WTC11 (cell line): ENCODE measurements around the gene GJA10. TPM values are rescaled to one million over a fixed set of nuclear protein-coding genes. Genes with fewer than 3 reads are reported as not detected.

ENCODE experiments used
- ATAC-seq: fragments of 200-7000 bp; cut with Tn5 transposase; 2 replicates; pipeline ENCODE4 v1.10.0; 2021; ENCODE audit warnings: mild to moderate bottlenecking, moderate library complexity
- CTCF ChIA-PET: fragments of 300-600 bp; sonication (Branson Sonifier 250); formaldehyde crosslinking; loops from one replicate; lab custom pipeline; 2021; ENCODE audit warnings: antibody characterized with exemption; lab: Charles Lee
- POLR2A ChIA-PET: fragments of 350-600 bp; sonication (Branson Sonifier 250); formaldehyde crosslinking; loops from one replicate; lab custom pipeline; 2021; ENCODE audit warnings: antibody characterized with exemption; lab: Charles Lee
- DNase-seq: peaks from one replicate; pipeline ENCODE4 v3.0.0; 2021; ENCODE audit warnings: low spot score
- H3K27ac Mint-ChIP-seq: 2 replicates; pipeline ENCODE4 v1.8.0; 2021; ENCODE audit warnings: mixed read lengths
- H3K27me3 Mint-ChIP-seq: 2 replicates; pipeline ENCODE4 v1.8.0; 2021; ENCODE audit warnings: low read depth, mild to moderate bottlenecking, moderate library complexity, mixed read lengths
- H3K36me3 Mint-ChIP-seq: 2 replicates; pipeline ENCODE4 v1.8.0; 2021; ENCODE audit warnings: mixed read lengths
- H3K4me1 Mint-ChIP-seq: 2 replicates; pipeline ENCODE4 v1.8.0; 2022; ENCODE audit warnings: mixed read lengths
- H3K4me3 Mint-ChIP-seq: 2 replicates; pipeline ENCODE4 v1.8.0; 2021; ENCODE audit warnings: mild to moderate bottlenecking, moderate library complexity, mixed read lengths
- H3K9me3 Mint-ChIP-seq: 2 replicates; pipeline ENCODE4 v1.8.0; 2021; ENCODE audit warnings: mixed read lengths
- AFF4 ChIP-seq: sonication (generic); formaldehyde crosslinking; IDR thresholded peaks from 2 replicates; pipeline ENCODE4 v1.8.1; 2023; ENCODE audit warnings: mild to moderate bottlenecking, missing genetic modification reagents, borderline replicate concordance
- CBFB ChIP-seq: sonication (generic); formaldehyde crosslinking; IDR thresholded peaks from 2 replicates; pipeline ENCODE4 v1.8.1; 2022; ENCODE audit warnings: mild to moderate bottlenecking, low read depth, missing genetic modification reagents
- CREM ChIP-seq: sonication (generic); formaldehyde crosslinking; IDR thresholded peaks from 2 replicates; pipeline ENCODE4 v1.8.1; 2022; ENCODE audit warnings: mild to moderate bottlenecking, missing genetic modification reagents, moderate library complexity
- FOXJ3 ChIP-seq: sonication (generic); formaldehyde crosslinking; IDR thresholded peaks from 2 replicates; pipeline ENCODE4 v1.9.0; 2021; ENCODE audit warnings: missing genetic modification reagents, mild to moderate bottlenecking, borderline replicate concordance
- GTF2I ChIP-seq: fragments of 250-450 bp; sonication (Bioruptor Pico); conservative IDR thresholded peaks from 2 replicates; pipeline ENCODE4 v1.4.0; 2021; ENCODE audit warnings: mild to moderate bottlenecking
- NFATC4 ChIP-seq: fragments of 250-450 bp; sonication (Bioruptor Pico); IDR thresholded peaks from 2 replicates; pipeline ENCODE4 v1.9.0; 2021; ENCODE audit warnings: mild to moderate bottlenecking
- RORB ChIP-seq: fragments of 250-450 bp; sonication (Bioruptor Pico); IDR thresholded peaks from 2 replicates; pipeline ENCODE4 v1.9.0; 2021; ENCODE audit warnings: mild to moderate bottlenecking
- SOX15 ChIP-seq: fragments of 250-450 bp; sonication (Bioruptor Pico); IDR thresholded peaks from 2 replicates; pipeline ENCODE4 v1.9.0; 2021; ENCODE audit warnings: mild to moderate bottlenecking
- STAT6 ChIP-seq: sonication (generic); formaldehyde crosslinking; conservative IDR thresholded peaks from 2 replicates; pipeline ENCODE4 v1.8.1; 2023; ENCODE audit warnings: mild to moderate bottlenecking, low read depth, missing genetic modification reagents, moderate library complexity
- TEAD4 ChIP-seq: sonication (generic); formaldehyde crosslinking; IDR thresholded peaks from 2 replicates; pipeline ENCODE4 v1.8.0; 2022; ENCODE audit warnings: mild to moderate bottlenecking, missing genetic modification reagents
- USF2 ChIP-seq: sonication (generic); formaldehyde crosslinking; IDR thresholded peaks from 2 replicates; pipeline ENCODE4 v1.8.1; 2023; ENCODE audit warnings: mild to moderate bottlenecking, missing genetic modification reagents, moderate library complexity
- ZBTB21 ChIP-seq: sonication (generic); formaldehyde crosslinking; IDR thresholded peaks from 2 replicates; pipeline ENCODE4 v1.8.1; 2023; ENCODE audit warnings: mild to moderate bottlenecking, missing genetic modification reagents, borderline replicate concordance
- ZNF219 ChIP-seq: sonication (generic); formaldehyde crosslinking; IDR thresholded peaks from 2 replicates; pipeline ENCODE4 v1.8.0; 2023; ENCODE audit warnings: missing genetic modification reagents, mild to moderate bottlenecking, borderline replicate concordance
- ZNF317 ChIP-seq: sonication (generic); formaldehyde crosslinking; IDR thresholded peaks from 2 replicates; pipeline ENCODE4 v1.8.1; 2023; ENCODE audit warnings: low read depth, mild to moderate bottlenecking, moderate library complexity, missing genetic modification reagents, borderline replicate concordance
- ZNF425 ChIP-seq: fragments of 250-450 bp; sonication (Bioruptor Pico); conservative IDR thresholded peaks from 2 replicates; pipeline ENCODE4 v1.9.0; 2021; ENCODE audit warnings: mild to moderate bottlenecking
- total RNA-seq: library from RNA; stranded (reverse); gene quantifications from 3 replicates; pipeline ENCODE4 v1.2.3, GENCODE V29; 2021

The GJA10 gene
- total RNA-seq, 1 experiment from 2014 or later = not detected

- H3K27ac Mint-ChIP-seq = no peak overlapping the region
- CTCF ChIA-PET = no interaction called here
- H3K9me3 Mint-ChIP-seq = peaks cover 19% of the 10 kb centered on the region
Measured at GRCh38 chr6:89916136-89916920, 22.1 kb downstream of the GJA10 start.

More at GRCh38 chr6:89916136-89916920, 22.1 kb downstream of the GJA10 start:
- no peak for TF ChIP-seq USF2 (CRISPR knock-in tag)
- TF ChIP-seq ZBTB21 (CRISPR knock-in tag) = no peak
- no peak for TF ChIP-seq TEAD4 (CRISPR knock-in tag)
- TF ChIP-seq ZNF317 (CRISPR knock-in tag) = no peak
- TF ChIP-seq AFF4 = no peak
- TF ChIP-seq GTF2I (CRISPR knock-in tag) = no peak
- no peak for TF ChIP-seq SOX15
- no peak for TF ChIP-seq RORB (CRISPR knock-in tag)
- no peak for TF ChIP-seq FOXJ3 (CRISPR knock-in tag)
- no peak for TF ChIP-seq ZNF219 (CRISPR knock-in tag)
- no peak for TF ChIP-seq STAT6 (CRISPR knock-in tag)
- no peak for TF ChIP-seq ZNF425 (CRISPR knock-in tag)
- no peak for TF ChIP-seq CREM
- no peak for TF ChIP-seq CBFB (CRISPR knock-in tag)
- TF ChIP-seq NFATC4 = no peak
- peaks cover 6% of the 10 kb centered on the region for H3K4me1 Mint-ChIP-seq
- no peak overlapping the region for H3K4me3 Mint-ChIP-seq
- H3K27me3 Mint-ChIP-seq = no peaks in the 10 kb centered on the region
- no peak for DNase-seq
- peaks cover 4% of the 10 kb centered on the region; the same call in 1 of the 2 replicates for H3K36me3 Mint-ChIP-seq
- ATAC-seq = no peak
- POLR2A ChIA-PET = no interaction called here
